Left lung (tissue), 10 donors: Measurements from ENCODE around the gene SNX7. TPM values are rescaled to one million over a fixed set of nuclear protein-coding genes. Genes with fewer than 3 reads are reported as not detected.

Experiments used
- ATAC-seq: fragments of 200-7000 bp; cut with Tn5 transposase; one replicate; pipeline ENCODE4 v1.9.1; 2020; ENCODE audit warnings: moderate library complexity
- DNase-seq, 4 donors: peaks; one replicate each; pipeline ENCODE4 v3.0.0-alpha.2; 2013 to 2020
- H3K27ac ChIP-seq, 2 donors: fragments of 200-600 bp; sonication (generic) in 1 of 2; one replicate each; pipeline versions ENCODE4 v1.5.0 to v1.8.0; 2020 to 2021
- H3K27me3 ChIP-seq, 2 donors: fragments of 200-600 bp; sonication (generic) in 1 of 2; one replicate each; pipeline versions ENCODE4 v1.5.0 to v1.8.0; 2020 to 2021
- H3K36me3 ChIP-seq, 2 donors: fragments of 200-600 bp; sonication (generic) in 1 of 2; one replicate each; pipeline versions ENCODE4 v1.5.0 to v1.8.0; 2020 to 2021
- H3K4me1 ChIP-seq, 2 donors: fragments of 200-600 bp; one replicate each; pipeline ENCODE4 v1.8.0; 2021
- H3K4me3 ChIP-seq, 2 donors: fragments of 200-600 bp; sonication (generic) in 1 of 2; one replicate each; pipeline versions ENCODE4 v1.5.0 to v1.8.0; 2020 to 2021; ENCODE audit warnings: mild to moderate bottlenecking in 1 of 2
- H3K9me3 ChIP-seq, 2 donors: fragments of 200-600 bp; sonication (generic) in 1 of 2; one replicate each; pipeline versions ENCODE4 v1.5.0 to v1.8.0; 2020 to 2021
- intact Hi-C, 2 donors: fragments of 100-400 bp; cut with DNase I; formaldehyde crosslinking; loops; one replicate each; pipeline versions ENCODE4 v1.11.2 to v1.14.2; 2022
- polyA plus RNA-seq, 6 donors: library from polyadenylated mRNA; unstranded; fragments of 120-200 nt; gene quantifications; one replicate each; pipeline ENCODE4 v1.2.1, GENCODE V29; 2013; ENCODE audit not compliant: insufficient read length in 6 of 6
- total RNA-seq, 2 donors: library from RNA; stranded (reverse); fragmentation: NEBNext Ultra II Directional; extraction: Animal tissue kit (Norgen Biotek cat#: 25700); gene quantifications; one replicate each; pipeline ENCODE4 v1.2.1, GENCODE V29; 2021
- TF ChIP-seq, protein P1 (sequence below), 2 donors: fragments of 200-600 bp; sonication (generic) in 1 of 2; IDR thresholded peaks; one replicate each; pipeline versions ENCODE4 v1.5.0 to v1.8.0; 2021; ENCODE audit warnings: antibody characterized with exemption in 2 of 2
- donor health status: DM: no; HTN: yes; CAD: no.
- donor health status: DM: no; HTN: no; CAD: no.

The SNX7 gene
- total and polyA plus RNA-seq, 8 donors = 16.5 to 39.4 (median 32.2) TPM

DNA sequence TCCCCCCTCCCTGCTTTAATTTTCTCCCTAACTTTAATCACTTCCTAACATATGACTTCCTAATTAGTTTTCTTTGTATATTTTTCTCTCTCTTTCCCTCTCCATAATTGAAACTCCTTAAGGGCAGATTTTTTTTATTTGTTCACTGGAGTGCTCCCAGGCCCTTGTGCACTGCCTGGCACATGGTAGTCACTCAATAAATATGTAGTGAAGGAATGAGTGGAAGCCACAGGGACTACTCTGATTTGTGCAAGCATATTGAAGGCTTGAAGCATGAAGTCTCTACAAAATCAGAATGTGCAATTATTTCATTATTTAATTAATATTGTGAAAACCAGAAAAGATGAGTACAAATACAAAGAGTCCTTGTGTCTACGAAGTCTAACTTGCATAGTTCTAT is 41.5 kb downstream of the SNX7 start:
- intact Hi-C loops = no loop called here
- no peak for ATAC-seq
- H3K27me3 ChIP-seq = no peaks in the 10 kb centered on the region

GRCh38 chr1:98704474-98704873 is 43.0 kb downstream of the SNX7 start:
- no peak overlapping the region for H3K4me3 ChIP-seq
- H3K36me3 ChIP-seq = no peaks in the 10 kb centered on the region
- H3K9me3 ChIP-seq = no peaks in the 10 kb centered on the region
- no peak overlapping the region for H3K27ac ChIP-seq
- peak in 1 of 4 donors; percentile 3 for DNase-seq
- ATAC-seq = no peak
- TF ChIP-seq, protein P1, sequence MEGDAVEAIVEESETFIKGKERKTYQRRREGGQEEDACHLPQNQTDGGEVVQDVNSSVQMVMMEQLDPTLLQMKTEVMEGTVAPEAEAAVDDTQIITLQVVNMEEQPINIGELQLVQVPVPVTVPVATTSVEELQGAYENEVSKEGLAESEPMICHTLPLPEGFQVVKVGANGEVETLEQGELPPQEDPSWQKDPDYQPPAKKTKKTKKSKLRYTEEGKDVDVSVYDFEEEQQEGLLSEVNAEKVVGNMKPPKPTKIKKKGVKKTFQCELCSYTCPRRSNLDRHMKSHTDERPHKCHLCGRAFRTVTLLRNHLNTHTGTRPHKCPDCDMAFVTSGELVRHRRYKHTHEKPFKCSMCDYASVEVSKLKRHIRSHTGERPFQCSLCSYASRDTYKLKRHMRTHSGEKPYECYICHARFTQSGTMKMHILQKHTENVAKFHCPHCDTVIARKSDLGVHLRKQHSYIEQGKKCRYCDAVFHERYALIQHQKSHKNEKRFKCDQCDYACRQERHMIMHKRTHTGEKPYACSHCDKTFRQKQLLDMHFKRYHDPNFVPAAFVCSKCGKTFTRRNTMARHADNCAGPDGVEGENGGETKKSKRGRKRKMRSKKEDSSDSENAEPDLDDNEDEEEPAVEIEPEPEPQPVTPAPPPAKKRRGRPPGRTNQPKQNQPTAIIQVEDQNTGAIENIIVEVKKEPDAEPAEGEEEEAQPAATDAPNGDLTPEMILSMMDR (IDR thresholded peaks at IDR 0.05) = no peak
- H3K4me1 ChIP-seq = no peaks in the 10 kb centered on the region
- intact Hi-C loops = no loop called here
- no peaks in the 10 kb centered on the region for H3K27me3 ChIP-seq

More for the DNA sequence above, 41.5 kb downstream of the SNX7 start:
- no peaks in the 10 kb centered on the region for H3K9me3 ChIP-seq
- TF ChIP-seq, protein P1 (IDR thresholded peaks at IDR 0.05) = no peak
- no peaks in the 10 kb centered on the region for H3K4me1 ChIP-seq
- H3K4me3 ChIP-seq = no peak overlapping the region
- no peak overlapping the region for H3K27ac ChIP-seq
- no peaks in the 10 kb centered on the region for H3K36me3 ChIP-seq
- DNase-seq = no peak

DNA sequence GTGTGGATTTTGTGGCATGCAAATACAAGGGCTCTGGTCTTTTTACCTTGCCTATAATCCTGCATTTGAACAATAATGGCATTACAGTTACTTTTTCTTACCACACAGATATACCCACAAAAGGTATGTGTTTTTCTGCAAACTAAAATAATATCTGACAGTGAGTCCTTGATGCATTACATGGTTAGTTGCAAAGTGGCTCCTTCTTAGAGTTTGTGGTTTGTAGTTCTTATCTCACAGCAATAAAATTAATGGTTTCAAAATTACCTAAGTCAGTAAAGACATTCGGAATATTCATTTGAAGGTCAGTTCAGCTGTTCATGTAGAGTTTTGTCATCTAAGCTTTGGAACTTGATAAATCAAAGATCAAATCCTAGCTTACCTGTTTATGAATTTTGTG is 43.5 kb downstream of the SNX7 start:
- no peaks in the 10 kb centered on the region for H3K27me3 ChIP-seq
- no peak overlapping the region for H3K4me3 ChIP-seq
- H3K9me3 ChIP-seq = no peaks in the 10 kb centered on the region
- intact Hi-C loops = no loop called here
- H3K4me1 ChIP-seq = no peaks in the 10 kb centered on the region
- ATAC-seq (no peak), DNase-seq (no peak)
- H3K36me3 ChIP-seq = no peaks in the 10 kb centered on the region
- no peak overlapping the region for H3K27ac ChIP-seq
- TF ChIP-seq, protein P1 (IDR thresholded peaks at IDR 0.05) = no peak

- DNase-seq (no peak), ATAC-seq (no peak)
- intact Hi-C loops = no loop called here
These were observed 44.1 kb downstream of the SNX7 start for GRCh38 chr1:98705591-98705990.

DNA sequence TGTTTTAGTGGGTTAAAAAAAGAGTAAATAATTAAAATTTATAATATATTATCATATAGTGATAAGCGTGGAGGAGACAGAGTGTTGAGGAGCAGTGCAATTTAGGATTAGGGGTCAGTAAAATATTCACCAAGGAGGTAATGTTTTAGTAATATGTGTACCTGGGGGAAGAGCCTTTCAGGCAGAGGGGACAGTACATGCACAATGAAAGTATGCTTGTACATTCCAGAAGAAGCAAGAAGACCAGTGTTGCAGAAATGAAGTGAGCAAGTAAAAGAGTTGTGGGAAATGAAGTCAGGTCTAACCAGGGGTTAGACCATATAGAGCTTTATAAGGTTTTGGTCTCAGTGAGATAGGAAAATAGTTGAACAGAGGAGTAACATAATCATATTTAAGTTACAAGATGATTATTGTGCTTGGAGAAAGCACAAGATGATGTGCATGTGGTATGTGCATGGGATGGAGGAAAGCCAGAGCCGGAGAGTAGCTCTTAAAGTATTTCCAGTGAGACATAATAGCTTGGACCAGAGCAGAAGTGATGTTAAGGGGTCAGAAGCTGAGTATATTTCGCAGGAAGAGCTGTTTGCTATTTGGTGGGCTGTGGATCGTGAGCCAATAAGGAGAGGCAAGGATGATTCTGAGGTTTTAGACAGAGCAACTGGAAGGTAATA is 44.8 kb downstream of the SNX7 start:
- intact Hi-C loops = no loop called here
- H3K9me3 ChIP-seq = no peaks in the 10 kb centered on the region
- TF ChIP-seq, protein P1 (IDR thresholded peaks at IDR 0.05) = no peak
- no peak for ATAC-seq
- DNase-seq = no peak
- H3K36me3 ChIP-seq = peaks cover 0 to under 1% of the 10 kb centered on the region in 2 donors
- H3K27ac ChIP-seq = no peak overlapping the region
- H3K4me1 ChIP-seq = no peaks in the 10 kb centered on the region
- no peaks in the 10 kb centered on the region for H3K27me3 ChIP-seq
- no peak overlapping the region for H3K4me3 ChIP-seq

More at GRCh38 chr1:98705591-98705990, 44.1 kb downstream of the SNX7 start:
- TF ChIP-seq, protein P1 (IDR thresholded peaks at IDR 0.05) = no peak
- Histone ChIP-seq H3K36me3 (no peaks in the 10 kb centered on the region), H3K9me3 (no peaks in the 10 kb centered on the region), H3K27me3 (no peaks in the 10 kb centered on the region), H3K4me3 (no peak overlapping the region), H3K27ac (no peak overlapping the region), H3K4me1 (no peaks in the 10 kb centered on the region)
